Calu3 (cell line): ENCODE results near the gene UBIAD1. TPM values are rescaled to one million over a fixed set of nuclear protein-coding genes. Genes with fewer than 3 reads are reported as not detected.

Experiments used
- BruUV-seq: library from RNA; stranded (reverse); fragments of 400-500 nt; replicated peaks from 2 replicates; lab custom pipeline; 2021; lab: Mats Ljungman, UMichigan
- CTCF ChIA-PET: fragments of 300-600 bp; sonication (Branson Sonifier 250); formaldehyde crosslinking; loops from one replicate; lab custom pipeline; 2022; ENCODE audit warnings: antibody characterized with exemption; lab: Charles Lee
- DNase-seq: peaks from one replicate; pipeline ENCODE4 v3.0.0; 2022
- H3K27ac Mint-ChIP-seq: one replicate; pipeline ENCODE4 v1.8.0; 2022; ENCODE audit warnings: mixed read lengths; ENCODE audit not compliant: unreplicated experiment
- H3K27me3 Mint-ChIP-seq: one replicate; pipeline ENCODE4 v1.8.0; 2022; ENCODE audit warnings: mixed read lengths; ENCODE audit not compliant: unreplicated experiment
- H3K36me3 Mint-ChIP-seq: one replicate; pipeline ENCODE4 v1.8.0; 2022; ENCODE audit warnings: mild to moderate bottlenecking, moderate library complexity, mixed read lengths; ENCODE audit not compliant: insufficient read depth, unreplicated experiment
- H3K4me1 Mint-ChIP-seq: one replicate; pipeline ENCODE4 v1.8.0; 2022; ENCODE audit warnings: mild to moderate bottlenecking, low read depth, mixed read lengths; ENCODE audit not compliant: unreplicated experiment
- H3K4me3 Mint-ChIP-seq: one replicate; pipeline ENCODE4 v1.8.0; 2022; ENCODE audit warnings: mild to moderate bottlenecking, low read depth, moderate library complexity, mixed read lengths; ENCODE audit not compliant: unreplicated experiment
- H3K9me3 Mint-ChIP-seq: one replicate; pipeline ENCODE4 v1.8.0; 2022; ENCODE audit warnings: low read depth, mixed read lengths; ENCODE audit not compliant: unreplicated experiment
- CTCF ChIP-seq: fragments of 200-600 bp; IDR thresholded peaks from one replicate; pipeline ENCODE4 v1.8.0; 2022; ENCODE audit warnings: antibody characterized with exemption; ENCODE audit not compliant: unreplicated experiment
- intact Hi-C: fragments of 100-400 bp; cut with micrococcal nuclease; formaldehyde crosslinking; loops from one replicate; pipeline ENCODE4 v1.10.0; 2022; ENCODE audit not compliant: unreplicated experiment
- total RNA-seq: library from RNA; stranded (reverse); gene quantifications from 2 replicates; pipeline ENCODE4 v1.2.3, GENCODE V29; 2022

Gene UBIAD1
- total RNA-seq, 1 experiment from 2014 or later = 14.1 TPM

GRCh38 chr1:11335417-11336056 is 62.5 kb downstream of the UBIAD1 start:
- no peak overlapping the region for H3K27ac Mint-ChIP-seq
- H3K4me3 Mint-ChIP-seq = no peak overlapping the region
- BruUV-seq = no TSS peak
- H3K9me3 Mint-ChIP-seq = no peaks in the 10 kb centered on the region
- intact Hi-C loops = no loop called here
- no peak for TF ChIP-seq CTCF
- CTCF ChIA-PET = no interaction called here
- H3K4me1 Mint-ChIP-seq = no peaks in the 10 kb centered on the region
- peaks cover 75% of the 10 kb centered on the region for H3K27me3 Mint-ChIP-seq
- H3K36me3 Mint-ChIP-seq = no peaks in the 10 kb centered on the region
- no peak for DNase-seq

DNA sequence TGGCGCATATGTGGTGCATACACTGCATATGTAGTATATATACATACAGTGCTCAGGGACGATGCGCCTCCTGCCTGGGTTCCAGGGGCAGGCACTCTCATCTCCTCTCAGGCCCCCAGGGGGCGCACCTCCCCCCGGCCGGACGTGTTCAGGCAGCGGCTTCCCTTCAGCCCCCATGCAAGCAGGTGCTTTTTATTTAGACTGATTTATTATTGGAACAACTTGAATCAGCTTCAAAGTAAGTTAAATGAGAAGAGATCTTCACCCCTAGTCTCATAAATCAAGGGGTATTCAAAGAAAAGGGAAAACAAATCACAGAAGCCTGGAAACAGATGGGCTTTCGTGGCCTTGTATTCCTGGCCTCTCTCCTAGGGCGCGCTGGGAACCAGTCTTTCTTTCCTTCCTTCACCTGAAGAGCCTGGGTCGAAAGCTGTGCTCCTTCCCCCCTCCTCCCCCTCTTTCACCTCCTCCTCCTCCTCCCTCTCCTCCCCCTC is 64.6 kb downstream of the UBIAD1 start:
- no TSS peak for BruUV-seq
- H3K36me3 Mint-ChIP-seq = no peaks in the 10 kb centered on the region
- H3K27me3 Mint-ChIP-seq = peaks cover 81% of the 10 kb centered on the region
- H3K4me1 Mint-ChIP-seq = no peaks in the 10 kb centered on the region
- no peak overlapping the region for H3K4me3 Mint-ChIP-seq
- no peak overlapping the region for H3K27ac Mint-ChIP-seq
- peak; percentile 64 for DNase-seq
- intact Hi-C loops = no loop called here
- H3K9me3 Mint-ChIP-seq = no peaks in the 10 kb centered on the region
- CTCF ChIA-PET = no interaction called here
- peak; percentile 62 for TF ChIP-seq CTCF

Other genes starting within 250 kb of the UBIAD1 start
- gene MASP2, start 226.0 kb upstream of the UBIAD1 start, total RNA-seq = not detected in 2 replicates
- 70.5 and 82.7 TPM in 2 replicates for gene SRM, start 213.2 kb upstream of the UBIAD1 start, total RNA-seq
- 50.8 and 56.4 TPM in 2 replicates for gene EXOSC10, start 173.3 kb upstream of the UBIAD1 start, total RNA-seq
- gene ANGPTL7, start 83.8 kb upstream of the UBIAD1 start, total RNA-seq = not detected in 2 replicates
- gene MTOR, start 10.6 kb upstream of the UBIAD1 start, total RNA-seq = 36.1 and 40.2 TPM in 2 replicates
- gene DISP3, start 206.0 kb downstream of the UBIAD1 start, total RNA-seq = 0.86 and 1.3 TPM in 2 replicates